Ascending aorta (tissue), 2 donors: ENCODE results near the gene SELENOP. TPM values are rescaled to one million over a fixed set of nuclear protein-coding genes. Genes with fewer than 3 reads are reported as not detected.
"Not testable (repeated sequence)": the region's sequence is repeated elsewhere in the genome, so short reads cannot be mapped to it uniquely, and the experiment has no call there.

Experiments
- DNase-seq, 2 donors: peaks; one replicate each; pipeline ENCODE4 v3.0.0-alpha.2; 2019; ENCODE audit warnings: low spot score in 2 of 2
- H3K27ac ChIP-seq, 2 donors: fragments of 200-600 bp; sonication (generic); one replicate each; pipeline ENCODE4 v1.5.1; 2016 to 2017; ENCODE audit warnings: mild to moderate bottlenecking in 1 of 2
- H3K27me3 ChIP-seq: fragments of 200-600 bp; sonication (generic); one replicate; pipeline ENCODE4 v1.5.1; 2017
- H3K36me3 ChIP-seq, 2 donors: fragments of 200-600 bp; sonication (generic); one replicate each; pipeline ENCODE4 v1.5.1; 2016
- H3K4me1 ChIP-seq, 2 donors: fragments of 200-600 bp; sonication (generic); one replicate each; pipeline ENCODE4 v1.5.1; 2016 to 2017; ENCODE audit warnings: mild to moderate bottlenecking in 1 of 2
- H3K4me3 ChIP-seq, 2 donors: fragments of 200-600 bp; sonication (generic); one replicate each; pipeline ENCODE4 v1.5.1; 2016 to 2017; ENCODE audit warnings: mild to moderate bottlenecking in 1 of 2
- H3K9me3 ChIP-seq, 2 donors: fragments of 200-600 bp; sonication (generic); one replicate each; pipeline ENCODE4 v1.5.1; 2016
- CTCF ChIP-seq, 3 experiments: fragments of 200-600 bp in 2 of 3; fragments of 450-650 bp in 1 of 3; sonication (generic) in 2 of 3; IDR thresholded peaks; one replicate each; pipeline ENCODE4 v1.5.1; 2016 to 2019; ENCODE audit warnings: antibody characterized with exemption in 3 of 3, mild to moderate bottlenecking in 1 of 3, moderate library complexity in 1 of 3
- intact Hi-C: fragments of 100-400 bp; cut with DNase I; formaldehyde crosslinking; loops from one replicate; pipeline ENCODE4 v1.15.1; 2023
- total RNA-seq: library from RNA; depleted of rRNA; stranded (reverse); fragments of >200 nt; gene quantifications from one replicate; pipeline ENCODE4 v1.1.0, GENCODE V29; 2016

SELENOP gene
- total RNA-seq, 1 donor from 2014 or later: 119 TPM

- H3K4me1 ChIP-seq: peaks cover 0 to 7% of the 10 kb centered on the region in 2 donors
- no peaks in the 10 kb centered on the region for H3K27me3 ChIP-seq
- H3K4me3 ChIP-seq: no peak overlapping the region
- TF ChIP-seq CTCF (IDR thresholded peaks at IDR 0.05): no peak
- no peaks in the 10 kb centered on the region for H3K36me3 ChIP-seq
- no peak for DNase-seq
- no peaks in the 10 kb centered on the region for H3K9me3 ChIP-seq
- H3K27ac ChIP-seq: no peak overlapping the region
- intact Hi-C loops: no loop called here
These were observed 43.1 kb upstream of the SELENOP start for GRCh38 chr5:42854795-42855194.

- TF ChIP-seq CTCF (IDR thresholded peaks at IDR 0.05): no peak
- peaks cover 0 to 2% of the 10 kb centered on the region in 2 donors for H3K4me1 ChIP-seq
- intact Hi-C loops: no loop called here
- DNase-seq: no peak
- H3K27me3 ChIP-seq: no peaks in the 10 kb centered on the region
- no peaks in the 10 kb centered on the region for H3K9me3 ChIP-seq
- no peak overlapping the region for H3K27ac ChIP-seq
- H3K36me3 ChIP-seq: no peaks in the 10 kb centered on the region
- no peak overlapping the region for H3K4me3 ChIP-seq
These were observed 41.1 kb upstream of the SELENOP start for GRCh38 chr5:42852826-42853225.

- Histone ChIP-seq H3K4me1 (no peaks in the 10 kb centered on the region), H3K27me3 (no peaks in the 10 kb centered on the region), H3K4me3 (no peak overlapping the region), H3K27ac (no peak overlapping the region), H3K36me3 (no peaks in the 10 kb centered on the region), H3K9me3 (no peaks in the 10 kb centered on the region)
- no peak for TF ChIP-seq CTCF (IDR thresholded peaks at IDR 0.05)
- DNase-seq: no peak
- intact Hi-C loops: no loop called here
These were observed 39.8 kb upstream of the SELENOP start for GRCh38 chr5:42851481-42851880.

- DNase-seq: no peak
- no peaks in the 10 kb centered on the region for H3K27me3 ChIP-seq
- no peak overlapping the region for H3K27ac ChIP-seq
- no peaks in the 10 kb centered on the region for H3K36me3 ChIP-seq
- no peaks in the 10 kb centered on the region for H3K4me1 ChIP-seq
- no peak overlapping the region for H3K4me3 ChIP-seq
- no peaks in the 10 kb centered on the region for H3K9me3 ChIP-seq
- intact Hi-C loops: no loop called here
- no peak for TF ChIP-seq CTCF (IDR thresholded peaks at IDR 0.05)
These were observed 36.9 kb upstream of the SELENOP start for GRCh38 chr5:42848545-42848944.

- H3K9me3 ChIP-seq, DNase-seq, H3K4me3 ChIP-seq, H3K27me3 ChIP-seq, intact Hi-C loops, H3K36me3 ChIP-seq, H3K27ac ChIP-seq: not testable (repeated sequence)
- peaks cover 3 to 13% of the 10 kb centered on the region in 2 donors for H3K4me1 ChIP-seq
These were observed 32.7 kb upstream of the SELENOP start for GRCh38 chr5:42844408-42844807.

- Histone ChIP-seq H3K36me3 (no peaks in the 10 kb centered on the region), H3K4me3 (no peak overlapping the region), H3K27me3 (no peaks in the 10 kb centered on the region), H3K4me1 (peaks cover 3 to 13% of the 10 kb centered on the region in 2 donors), H3K9me3 (no peaks in the 10 kb centered on the region), H3K27ac (peak overlapping the region in 1 of 2 donors; percentile 27)
- DNase-seq: no peak
- intact Hi-C loops: no loop called here
- TF ChIP-seq CTCF (IDR thresholded peaks at IDR 0.05): no peak
These were observed 32.1 kb upstream of the SELENOP start for GRCh38 chr5:42843675-42844292.
